ENCODE data around the gene FBLN5. TPM values are rescaled to one million over a fixed set of nuclear protein-coding genes. Genes with fewer than 3 reads are reported as not detected.

FBLN5 gene
- total RNA-seq, 1 donor from 2014 or later = 2.2 TPM

DNA sequence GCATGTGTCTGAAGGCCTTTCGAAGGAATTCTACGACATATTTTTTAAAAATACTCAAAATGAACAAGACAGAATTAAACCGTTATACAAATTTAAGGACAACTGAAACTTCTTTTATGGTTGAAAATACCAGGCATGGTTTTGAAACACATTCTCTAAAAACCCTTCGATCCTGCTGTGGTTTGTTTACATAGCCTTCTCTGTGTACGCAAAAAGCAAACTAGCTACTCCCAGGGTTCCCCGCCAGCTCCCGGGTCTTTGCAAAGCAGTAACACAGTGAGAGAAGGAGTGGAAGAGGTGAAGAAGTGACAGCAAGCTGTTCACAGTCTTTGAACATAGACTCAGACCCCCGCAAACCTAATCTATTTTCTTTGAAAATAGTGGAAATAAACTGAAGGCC, 77.9 kb downstream of the FBLN5 start:
- TF ChIP-seq, protein P1, sequence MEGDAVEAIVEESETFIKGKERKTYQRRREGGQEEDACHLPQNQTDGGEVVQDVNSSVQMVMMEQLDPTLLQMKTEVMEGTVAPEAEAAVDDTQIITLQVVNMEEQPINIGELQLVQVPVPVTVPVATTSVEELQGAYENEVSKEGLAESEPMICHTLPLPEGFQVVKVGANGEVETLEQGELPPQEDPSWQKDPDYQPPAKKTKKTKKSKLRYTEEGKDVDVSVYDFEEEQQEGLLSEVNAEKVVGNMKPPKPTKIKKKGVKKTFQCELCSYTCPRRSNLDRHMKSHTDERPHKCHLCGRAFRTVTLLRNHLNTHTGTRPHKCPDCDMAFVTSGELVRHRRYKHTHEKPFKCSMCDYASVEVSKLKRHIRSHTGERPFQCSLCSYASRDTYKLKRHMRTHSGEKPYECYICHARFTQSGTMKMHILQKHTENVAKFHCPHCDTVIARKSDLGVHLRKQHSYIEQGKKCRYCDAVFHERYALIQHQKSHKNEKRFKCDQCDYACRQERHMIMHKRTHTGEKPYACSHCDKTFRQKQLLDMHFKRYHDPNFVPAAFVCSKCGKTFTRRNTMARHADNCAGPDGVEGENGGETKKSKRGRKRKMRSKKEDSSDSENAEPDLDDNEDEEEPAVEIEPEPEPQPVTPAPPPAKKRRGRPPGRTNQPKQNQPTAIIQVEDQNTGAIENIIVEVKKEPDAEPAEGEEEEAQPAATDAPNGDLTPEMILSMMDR (conservative IDR thresholded peaks at IDR 0.05; ENCODE audit: low read depth, low read length) = no peak
- H3K4me3 ChIP-seq (ENCODE audit: low read depth, low read length) = no peak overlapping the region

DNA sequence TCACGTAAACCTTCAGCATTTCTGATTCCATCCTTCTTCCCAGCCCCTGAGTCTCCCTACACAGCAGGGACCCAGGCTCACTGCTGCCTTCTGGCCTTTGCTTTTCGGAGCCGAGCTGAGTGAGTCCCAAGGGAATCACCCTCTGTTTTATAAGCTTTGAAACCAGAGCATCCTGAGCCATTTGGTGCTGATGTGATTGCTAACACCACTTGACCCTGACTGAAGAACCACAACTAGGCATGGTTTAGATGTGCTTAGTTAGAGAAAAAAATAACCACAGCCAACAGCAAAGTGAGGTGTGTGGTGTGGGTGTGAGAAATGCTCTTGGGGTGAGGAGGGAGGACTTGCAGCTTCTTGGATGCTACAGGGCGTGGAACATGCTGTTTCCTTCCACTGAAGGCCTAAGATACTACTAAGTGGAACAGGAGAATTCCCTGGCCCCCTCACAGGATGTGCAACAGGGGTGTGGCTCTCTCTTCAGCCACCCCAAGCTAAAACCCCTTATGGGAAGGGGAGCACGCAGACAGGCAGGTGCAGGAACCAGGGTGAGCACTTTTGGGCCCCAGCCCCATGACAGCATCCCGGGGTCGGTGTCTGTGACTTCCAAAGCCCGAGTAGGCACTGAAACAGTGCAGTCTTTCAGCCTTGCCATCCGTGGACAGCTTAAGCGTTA, 80.0 kb downstream of the FBLN5 start, which contains the start of gene TC2N:
TSS of gene TC2N (minus strand) at position 221 of the 673 bp plus-strand sequence. CDS start 53,767 bp downstream, outside the sequence.
- TF ChIP-seq, protein P1 (conservative IDR thresholded peaks at IDR 0.05; ENCODE audit: low read depth, low read length) = no peak
- DNase-seq (ENCODE audit: low read depth) = no peak
- H3K4me3 ChIP-seq (ENCODE audit: low read depth, low read length) = no peak within 1 kb of the TSS

More for the DNA sequence above, 77.9 kb downstream of the FBLN5 start:
- DNase-seq (ENCODE audit: low read depth) = no peak

DNA sequence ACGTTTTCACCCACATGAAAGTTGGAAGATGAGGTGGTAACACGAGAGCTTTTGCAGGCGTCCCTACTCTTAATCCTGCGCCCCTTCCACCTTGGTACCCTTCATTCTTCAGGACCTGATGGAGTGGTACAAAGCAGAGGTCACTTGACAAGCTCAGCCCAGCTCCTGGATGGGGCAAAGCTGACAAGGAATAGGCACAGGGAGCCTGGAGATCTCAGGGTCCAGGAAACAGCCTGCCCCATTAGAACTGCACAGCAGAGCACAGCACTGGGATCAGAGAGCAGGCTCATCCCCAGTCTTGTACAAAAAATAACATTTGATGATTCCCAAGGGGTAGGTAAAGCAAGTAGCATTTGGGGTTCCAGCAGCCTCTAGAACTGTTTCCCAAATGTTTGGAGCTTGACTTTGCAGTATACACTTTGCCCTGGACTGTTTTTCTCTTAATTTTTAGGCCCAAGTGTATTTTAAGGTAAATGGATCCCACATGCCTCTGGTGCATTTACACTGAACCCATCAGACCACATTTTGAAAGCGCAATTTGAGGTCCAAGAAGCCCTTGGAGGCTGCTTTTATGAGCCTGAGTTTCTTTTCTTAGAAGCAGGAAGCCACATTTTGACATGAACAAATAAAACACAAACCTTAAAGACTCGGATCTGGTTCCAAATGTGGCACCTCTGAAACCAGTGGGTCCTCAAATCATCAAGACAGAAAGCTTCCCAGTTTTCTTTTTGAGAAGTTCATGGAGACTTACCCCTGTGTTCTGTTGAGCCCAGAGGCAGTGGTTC, 80.8 kb downstream of the FBLN5 start:
- DNase-seq (ENCODE audit: low read depth) = no peak
- TF ChIP-seq, protein P1 (conservative IDR thresholded peaks at IDR 0.05; ENCODE audit: low read depth, low read length) = no peak
- H3K4me3 ChIP-seq (ENCODE audit: low read depth, low read length) = no peak overlapping the region

DNA sequence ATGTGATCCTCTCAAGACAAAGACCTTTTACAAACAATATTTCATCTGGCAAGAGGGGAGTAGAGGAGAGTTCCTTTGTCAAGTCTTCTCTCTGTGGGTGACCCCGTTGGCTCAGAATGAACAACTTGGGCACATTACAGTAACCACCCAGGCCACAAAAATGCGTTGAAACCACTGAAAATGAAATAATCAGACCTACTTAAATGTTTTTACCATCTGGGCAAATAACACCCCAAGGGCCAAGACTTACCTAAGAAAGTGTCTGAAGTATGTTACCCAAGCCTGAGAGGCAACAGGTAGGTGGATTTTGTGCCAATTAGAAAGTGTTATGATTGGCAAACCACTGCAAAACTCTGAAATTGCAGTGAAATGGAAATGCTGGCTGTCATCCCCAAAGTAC, 81.4 kb downstream of the FBLN5 start:
- TF ChIP-seq, protein P1 (conservative IDR thresholded peaks at IDR 0.05; ENCODE audit: low read depth, low read length) = no peak
- no peak for DNase-seq (ENCODE audit: low read depth)

DNA sequence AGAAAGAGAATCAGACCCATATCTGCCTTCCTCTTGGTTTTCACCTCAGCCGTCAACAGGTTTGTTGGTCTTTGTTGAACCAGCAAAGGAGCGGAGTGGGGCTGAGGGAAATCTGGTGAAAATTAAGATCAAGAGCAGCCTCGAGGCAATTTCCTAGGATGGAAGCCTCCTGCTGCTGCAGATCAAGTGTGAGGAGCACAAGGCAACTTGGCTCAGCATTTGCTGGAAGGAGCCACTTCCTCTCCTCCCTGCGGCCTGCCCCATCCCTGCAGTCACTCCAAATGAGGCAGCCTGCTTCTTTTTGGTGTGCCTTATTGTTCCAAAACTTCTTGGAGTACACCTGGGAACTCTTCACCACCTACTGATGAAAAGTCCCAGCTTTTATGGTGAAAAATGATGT, 85.1 kb downstream of the FBLN5 start:
- TF ChIP-seq, protein P1 (conservative IDR thresholded peaks at IDR 0.05; ENCODE audit: low read depth, low read length) = no peak
- no peak for DNase-seq (ENCODE audit: low read depth)
- H3K4me3 ChIP-seq (ENCODE audit: low read depth, low read length) = no peak overlapping the region

More for the DNA sequence above, 81.4 kb downstream of the FBLN5 start:
- H3K4me3 ChIP-seq (ENCODE audit: low read depth, low read length) = no peak overlapping the region

DNA sequence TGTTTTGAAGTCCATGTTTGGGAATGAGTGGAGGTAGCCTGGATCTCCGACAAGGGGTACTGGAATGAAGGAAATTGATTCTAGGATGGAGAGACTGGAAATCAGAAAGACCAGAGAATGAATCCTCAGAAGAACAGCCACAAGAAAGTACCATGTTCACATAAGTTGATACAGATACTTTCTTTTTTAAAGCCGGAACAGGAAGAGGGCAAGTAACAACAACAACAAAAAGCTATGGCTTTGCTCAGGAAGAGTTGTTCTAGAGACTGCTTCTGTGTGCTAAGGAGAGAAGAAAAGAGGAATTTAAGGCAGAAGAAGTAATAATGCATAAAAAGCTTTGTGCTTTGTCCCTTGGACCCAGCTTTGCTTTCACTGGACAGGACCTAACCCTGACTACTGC, 86.4 kb downstream of the FBLN5 start:
- DNase-seq (ENCODE audit: low read depth) = no peak
- TF ChIP-seq, protein P1 (conservative IDR thresholded peaks at IDR 0.05; ENCODE audit: low read depth, low read length) = no peak
- H3K4me3 ChIP-seq (ENCODE audit: low read depth, low read length) = no peak overlapping the region
